DOHH2 (cell line): Measurements from ENCODE around the gene KBTBD6.
A peak's percentile ranks its signal among the peaks of the same experiment; 100 is the strongest.
"Not testable (repeated sequence)": the region's sequence is repeated elsewhere in the genome, so short reads cannot be mapped to it uniquely, and the experiment has no call there.

ENCODE experiments used
- H3F3A ChIP-seq: fragments of 200-600 bp; sonication (generic), shearing (Covaris generic); 2 replicates; pipeline ENCODE4 v1.6.0; 2016; ENCODE audit warnings: antibody characterized with exemption, mild to moderate bottlenecking; ENCODE audit not compliant: control insufficient read depth, insufficient read depth
- H3K27ac ChIP-seq: fragments of 200-600 bp; sonication (generic); 2 replicates; pipeline ENCODE4 v1.5.1; 2014; ENCODE audit warnings: low read depth, mild to moderate bottlenecking, low read length, moderate library complexity
- H3K27me3 ChIP-seq: fragments of 200-600 bp; sonication (generic); 2 replicates; pipeline ENCODE4 v1.6.1; 2014; ENCODE audit warnings: mild to moderate bottlenecking, low read length, mixed read lengths; ENCODE audit not compliant: control insufficient read depth
- H3K36me3 ChIP-seq: fragments of 200-600 bp; sonication (generic); 2 replicates; pipeline ENCODE4 v1.6.1; 2014; ENCODE audit warnings: mild to moderate bottlenecking, low read length, moderate library complexity, mixed read lengths; ENCODE audit not compliant: control insufficient read depth
- H3K4me1 ChIP-seq: fragments of 200-600 bp; sonication (generic); 2 replicates; pipeline ENCODE4 v1.6.1; 2014; ENCODE audit warnings: mild to moderate bottlenecking, low read length, mixed read lengths; ENCODE audit not compliant: control insufficient read depth
- H3K4me2 ChIP-seq: fragments of 200-600 bp; sonication (generic); 2 replicates; pipeline ENCODE4 v1.6.0; 2014; ENCODE audit warnings: mild to moderate bottlenecking, low read length, moderate library complexity
- H3K4me3 ChIP-seq: fragments of 200-600 bp; sonication (generic); 2 replicates; pipeline ENCODE4 v1.5.1; 2014; ENCODE audit warnings: mild to moderate bottlenecking, low read length, mixed read lengths
- H3K79me2 ChIP-seq: fragments of 200-600 bp; sonication (generic); 2 replicates; pipeline ENCODE4 v1.6.1; 2014; ENCODE audit warnings: mild to moderate bottlenecking, low read length, mixed read lengths; ENCODE audit not compliant: control insufficient read depth
- H3K9me2 ChIP-seq: fragments of 200-600 bp; sonication (generic); replicated peaks from 2 replicates; pipeline ENCODE4 v1.6.1; 2014; ENCODE audit warnings: mild to moderate bottlenecking, low read length, mixed read lengths; ENCODE audit not compliant: control insufficient read depth
- H3K9me3 ChIP-seq: fragments of 200-600 bp; sonication (generic); 2 replicates; pipeline ENCODE4 v1.6.1; 2014; ENCODE audit warnings: antibody characterized with exemption, low read length, mixed read lengths; ENCODE audit not compliant: control insufficient read depth, insufficient read depth
- H4K20me1 ChIP-seq: fragments of 200-600 bp; sonication (generic); 2 replicates; pipeline ENCODE4 v1.6.0; 2014; ENCODE audit warnings: low read depth, mild to moderate bottlenecking, antibody characterized with exemption, low read length, moderate library complexity; ENCODE audit not compliant: control insufficient read depth, insufficient read depth
- EZH2phosphoT487 ChIP-seq: fragments of 200-600 bp; sonication (generic); IDR thresholded peaks from 2 replicates; pipeline ENCODE4 v1.6.1; 2017; ENCODE audit warnings: borderline replicate concordance, mild to moderate bottlenecking, antibody characterized with exemption, low read length, moderate library complexity, mixed read lengths
- TF ChIP-seq, protein P1 (sequence below): fragments of 200-600 bp; sonication (generic); IDR thresholded peaks from one replicate; pipeline ENCODE4 v1.5.1; 2014; ENCODE audit warnings: antibody characterized with exemption, mild to moderate bottlenecking, low read depth, low read length; ENCODE audit not compliant: poor library complexity, severe bottlenecking

KBTBD6 gene

DNA sequence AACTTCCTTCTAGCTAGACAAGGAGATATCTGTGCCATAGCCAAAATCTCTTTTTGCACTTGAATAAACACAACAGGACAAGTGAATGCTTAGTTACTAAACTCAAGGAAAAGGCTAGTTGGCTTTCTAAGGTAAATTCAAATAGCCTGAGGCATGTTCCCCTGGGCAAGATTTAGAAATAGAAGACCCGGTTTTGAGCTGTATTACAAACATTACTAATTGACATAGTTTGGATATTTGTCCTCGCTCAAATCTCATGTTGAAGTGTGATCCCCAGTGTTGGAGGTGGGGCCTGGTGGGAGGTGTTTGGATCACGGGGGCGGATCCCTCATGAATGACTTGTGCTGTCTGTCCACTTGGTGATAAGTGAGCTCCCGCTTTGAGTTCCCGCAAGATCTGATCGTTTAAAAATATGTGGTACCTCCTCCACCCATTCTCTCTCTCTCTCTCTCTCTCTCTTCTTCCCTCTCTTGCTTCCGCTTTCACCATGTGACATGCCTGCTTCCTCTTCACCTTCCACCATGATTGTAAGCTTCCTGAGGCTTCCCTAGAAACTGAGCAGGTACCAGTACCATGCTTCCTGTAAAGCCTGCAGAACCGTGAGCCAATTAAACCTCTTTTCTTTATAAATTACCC lies 3.9 kb upstream of the KBTBD6 start:
- no peak overlapping the region for H3K27ac ChIP-seq
- no peaks in the 10 kb centered on the region for H3K36me3 ChIP-seq
- no peak overlapping the region for H3K4me3 ChIP-seq
- H3K4me2 ChIP-seq, result no peak overlapping the region
- H3K4me1 ChIP-seq, result peaks cover 10% of the 10 kb centered on the region
- no peaks in the 10 kb centered on the region for H3K27me3 ChIP-seq
- H3K79me2 ChIP-seq, result peaks cover 20% of the 10 kb centered on the region
- no peaks in the 10 kb centered on the region for H4K20me1 ChIP-seq
- H3K9me3 ChIP-seq, result no peaks in the 10 kb centered on the region
- no peaks in the 10 kb centered on the region for H3K9me2 ChIP-seq
- TF ChIP-seq EZH2phosphoT487, result no peak
- TF ChIP-seq, protein P1, sequence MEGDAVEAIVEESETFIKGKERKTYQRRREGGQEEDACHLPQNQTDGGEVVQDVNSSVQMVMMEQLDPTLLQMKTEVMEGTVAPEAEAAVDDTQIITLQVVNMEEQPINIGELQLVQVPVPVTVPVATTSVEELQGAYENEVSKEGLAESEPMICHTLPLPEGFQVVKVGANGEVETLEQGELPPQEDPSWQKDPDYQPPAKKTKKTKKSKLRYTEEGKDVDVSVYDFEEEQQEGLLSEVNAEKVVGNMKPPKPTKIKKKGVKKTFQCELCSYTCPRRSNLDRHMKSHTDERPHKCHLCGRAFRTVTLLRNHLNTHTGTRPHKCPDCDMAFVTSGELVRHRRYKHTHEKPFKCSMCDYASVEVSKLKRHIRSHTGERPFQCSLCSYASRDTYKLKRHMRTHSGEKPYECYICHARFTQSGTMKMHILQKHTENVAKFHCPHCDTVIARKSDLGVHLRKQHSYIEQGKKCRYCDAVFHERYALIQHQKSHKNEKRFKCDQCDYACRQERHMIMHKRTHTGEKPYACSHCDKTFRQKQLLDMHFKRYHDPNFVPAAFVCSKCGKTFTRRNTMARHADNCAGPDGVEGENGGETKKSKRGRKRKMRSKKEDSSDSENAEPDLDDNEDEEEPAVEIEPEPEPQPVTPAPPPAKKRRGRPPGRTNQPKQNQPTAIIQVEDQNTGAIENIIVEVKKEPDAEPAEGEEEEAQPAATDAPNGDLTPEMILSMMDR, result no peak
- H3F3A ChIP-seq, result no peaks in the 10 kb centered on the region

DNA sequence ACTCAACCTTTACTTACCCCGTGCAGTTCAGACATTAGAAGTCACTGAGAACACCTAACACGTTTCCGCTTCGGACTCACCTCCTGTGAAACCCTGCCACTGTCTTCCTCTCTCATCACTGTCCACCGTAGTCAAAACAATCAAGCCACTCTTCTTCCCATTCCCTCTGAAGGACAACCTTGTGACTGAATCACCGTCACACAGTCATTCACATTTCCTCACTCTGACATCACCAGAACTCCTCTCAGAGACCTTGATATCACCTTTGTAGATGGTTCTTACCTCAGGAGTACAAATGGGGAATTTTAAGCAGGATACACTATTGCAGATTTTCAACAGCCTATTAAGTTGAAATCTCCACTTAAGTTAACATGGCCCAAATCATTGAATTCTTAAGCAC lies 1.3 kb upstream of the KBTBD6 start:
- Histone ChIP-seq H3K4me3 (peak overlapping the region; percentile 85), H3K79me2 (peaks cover 44% of the 10 kb centered on the region), H3K27me3 (no peaks in the 10 kb centered on the region), H3K27ac (no peak overlapping the region), H3K4me1 (peaks cover 27% of the 10 kb centered on the region), H3K9me3 (no peaks in the 10 kb centered on the region), H3K36me3 (peaks cover 15% of the 10 kb centered on the region), H3K4me2 (peak overlapping the region; percentile 70), H3F3A (no peaks in the 10 kb centered on the region), H3K9me2 (no peaks in the 10 kb centered on the region), H4K20me1 (no peaks in the 10 kb centered on the region)
- TF ChIP-seq, protein P1, result no peak

DNA sequence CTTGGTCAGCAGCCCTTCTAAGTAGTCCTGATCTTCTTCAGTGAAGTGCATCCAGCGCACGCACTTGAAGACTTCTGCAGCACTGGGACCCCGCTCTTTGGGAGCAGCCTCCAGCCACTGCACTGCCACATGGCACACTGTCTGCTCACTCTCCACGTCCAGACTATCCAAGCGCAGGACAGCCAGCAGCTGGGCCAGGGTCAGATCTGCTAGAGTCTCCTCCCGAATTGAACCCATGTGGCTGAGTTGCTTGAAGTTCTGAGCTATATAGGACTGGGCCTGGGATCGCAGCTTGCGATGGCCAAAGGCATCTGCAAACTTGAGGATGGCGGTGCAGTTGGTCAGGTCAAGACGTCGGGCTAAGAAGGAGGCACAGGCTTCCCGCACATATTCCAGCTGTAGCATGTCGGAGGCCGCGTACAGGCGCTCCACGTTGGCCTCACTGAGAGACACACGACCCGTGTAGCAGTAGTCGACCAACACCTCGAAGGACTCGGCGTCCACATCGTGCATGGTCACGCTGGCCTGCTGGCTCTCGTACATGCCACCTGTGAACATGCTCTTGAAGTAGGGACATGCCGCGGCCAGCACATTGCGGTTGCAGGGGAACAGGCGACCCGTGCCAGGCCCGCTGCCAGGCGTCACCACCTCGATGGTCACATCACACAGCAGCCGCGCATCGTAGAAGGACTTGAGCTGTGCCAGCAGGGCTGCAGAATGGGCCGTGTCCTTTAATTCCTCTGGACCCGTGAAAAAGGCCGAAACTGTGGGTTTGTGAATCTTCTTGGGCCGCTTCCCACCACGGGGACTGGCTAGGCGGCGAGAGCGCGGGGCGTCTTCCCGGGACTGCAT lies 716 bp downstream of the KBTBD6 start:
- H3F3A ChIP-seq, H3K9me3 ChIP-seq, H4K20me1 ChIP-seq, H3K27ac ChIP-seq, H3K9me2 ChIP-seq, H3K27me3 ChIP-seq: not testable (repeated sequence)
- peak overlapping the region; percentile 70 for H3K4me2 ChIP-seq
- peaks cover 30% of the 10 kb centered on the region for H3K4me1 ChIP-seq
- H3K79me2 ChIP-seq, result peaks cover 60% of the 10 kb centered on the region
- peak overlapping the region; percentile 85 for H3K4me3 ChIP-seq
- peaks cover 25% of the 10 kb centered on the region for H3K36me3 ChIP-seq

DNA sequence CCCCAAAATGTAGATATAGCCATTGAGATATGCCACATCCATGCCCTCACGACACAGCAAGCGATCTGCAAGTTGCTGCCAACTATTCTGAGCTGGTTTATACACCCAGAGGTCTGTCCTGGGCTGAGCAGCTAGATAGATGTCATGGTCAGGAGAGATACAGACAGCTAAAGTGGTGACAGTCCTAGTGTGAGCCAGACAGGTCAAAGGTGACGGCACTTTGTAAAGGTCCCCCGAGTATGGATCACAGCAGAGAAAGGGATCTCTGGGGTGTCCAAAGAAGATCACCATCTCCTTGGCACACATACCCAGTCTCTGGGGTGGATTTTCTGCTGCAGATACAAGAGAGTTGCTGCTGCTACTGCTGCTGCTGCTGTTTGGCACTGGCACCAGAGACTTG lies 1.4 kb downstream of the KBTBD6 start:
- Histone ChIP-seq H3K4me2 (peak overlapping the region; percentile 70), H3K4me1 (peaks cover 30% of the 10 kb centered on the region), H3K36me3 (peaks cover 25% of the 10 kb centered on the region), H3K79me2 (peaks cover 60% of the 10 kb centered on the region), H3K4me3 (peak overlapping the region; percentile 58)
- H4K20me1 ChIP-seq, H3K9me3 ChIP-seq, H3K27ac ChIP-seq, H3F3A ChIP-seq, H3K9me2 ChIP-seq, H3K27me3 ChIP-seq: not testable (repeated sequence)
